Thyroid gland (tissue), 4 donors: ENCODE data around the gene CCL2.

Source experiments
- POLR2A ChIP-seq, 2 donors: fragments of 450-650 bp; IDR thresholded peaks; one replicate each; pipeline ENCODE4 v1.6.1; 2017; ENCODE audit warnings: antibody characterized with exemption in 2 of 2, mild to moderate bottlenecking in 2 of 2, moderate library complexity in 1 of 2
- TF ChIP-seq, protein P1 (sequence below), 6 experiments: fragments of 200-600 bp in 3 of 6; fragments of 450-650 bp in 3 of 6; sonication (generic) in 3 of 6; IDR thresholded peaks; one replicate each; pipeline ENCODE4 v1.5.1; 2016 to 2019; ENCODE audit warnings: antibody characterized with exemption in 6 of 6, mild to moderate bottlenecking in 2 of 6, inconsistent platforms in 1 of 6, moderate library complexity in 1 of 6

DNA sequence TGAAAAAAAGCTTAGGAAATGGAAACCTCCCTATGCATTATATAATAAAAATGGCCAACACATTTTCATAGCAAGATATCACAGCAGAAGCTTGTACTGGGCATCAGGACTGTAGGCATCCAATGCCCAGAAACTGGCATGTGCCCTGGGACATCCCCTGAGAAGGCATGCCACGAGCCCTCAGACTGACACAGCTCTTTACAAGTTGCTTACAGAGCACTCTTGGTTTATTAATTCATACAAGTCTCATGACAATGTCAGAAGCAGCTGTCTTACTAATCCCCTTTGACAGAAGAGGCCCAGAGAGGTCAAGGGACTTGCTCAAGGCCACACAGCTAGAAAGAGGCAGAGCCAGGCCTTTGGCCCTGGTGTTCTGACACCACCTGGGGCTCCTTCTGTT is 5.6 kb upstream of the CCL2 start:
- TF ChIP-seq, protein P1, sequence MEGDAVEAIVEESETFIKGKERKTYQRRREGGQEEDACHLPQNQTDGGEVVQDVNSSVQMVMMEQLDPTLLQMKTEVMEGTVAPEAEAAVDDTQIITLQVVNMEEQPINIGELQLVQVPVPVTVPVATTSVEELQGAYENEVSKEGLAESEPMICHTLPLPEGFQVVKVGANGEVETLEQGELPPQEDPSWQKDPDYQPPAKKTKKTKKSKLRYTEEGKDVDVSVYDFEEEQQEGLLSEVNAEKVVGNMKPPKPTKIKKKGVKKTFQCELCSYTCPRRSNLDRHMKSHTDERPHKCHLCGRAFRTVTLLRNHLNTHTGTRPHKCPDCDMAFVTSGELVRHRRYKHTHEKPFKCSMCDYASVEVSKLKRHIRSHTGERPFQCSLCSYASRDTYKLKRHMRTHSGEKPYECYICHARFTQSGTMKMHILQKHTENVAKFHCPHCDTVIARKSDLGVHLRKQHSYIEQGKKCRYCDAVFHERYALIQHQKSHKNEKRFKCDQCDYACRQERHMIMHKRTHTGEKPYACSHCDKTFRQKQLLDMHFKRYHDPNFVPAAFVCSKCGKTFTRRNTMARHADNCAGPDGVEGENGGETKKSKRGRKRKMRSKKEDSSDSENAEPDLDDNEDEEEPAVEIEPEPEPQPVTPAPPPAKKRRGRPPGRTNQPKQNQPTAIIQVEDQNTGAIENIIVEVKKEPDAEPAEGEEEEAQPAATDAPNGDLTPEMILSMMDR (IDR thresholded peaks at IDR 0.05) = no peak
- no peak for TF ChIP-seq POLR2A (IDR thresholded peaks at IDR 0.05)
